Measurements from ENCODE around the gene ADAMTS4. TPM values are rescaled to one million over a fixed set of nuclear protein-coding genes. Genes with fewer than 3 reads are reported as not detected.

ADAMTS4 gene
- total and polyA plus RNA-seq, 2 donors (not counting 1 experiment from before 2014, with no cell fraction given), result 0.10 TPM; not detected in 1

- Histone ChIP-seq H3K27ac (ENCODE audit: low read length in 2 of 2) (no peak overlapping the region), H3K4me3 (ENCODE audit: control extremely low read depth in 1 of 5, extremely low read depth in 1 of 5, insufficient read depth in 1 of 5, low read depth in 2 of 5, low read length in 4 of 5) (no peak overlapping the region)
Observed at GRCh38 chr1:161200421-161200991, 1.7 kb upstream of the ADAMTS4 start.

More at GRCh38 chr1:161200421-161200991, 1.7 kb upstream of the ADAMTS4 start:
- no peaks in the 10 kb centered on the region for H3K27me3 Mint-ChIP-seq
- no peaks in the 10 kb centered on the region for H3K9me3 Mint-ChIP-seq (ENCODE audit: insufficient read depth)
- CTCF ChIA-PET, result interaction anchor here (0.8 to 3.9 kb wide), 2 partner anchors 9 to 34 kb away, joined by 3 to 23 read pairs; partner anchors contain the start of gene PPOX
- Histone ChIP-seq H3K9ac (ENCODE audit: low read length) (no peak overlapping the region), H3K27me3 (replicated peaks in 1 of 4; ENCODE audit: control extremely low read depth in 1 of 4, control insufficient read depth in 3 of 4, insufficient read depth in 4 of 4, low read length in 3 of 4) (no peaks in the 10 kb centered on the region), H4K20me1 (ENCODE audit: control insufficient read depth, insufficient read depth, low read length, poor library complexity, severe bottlenecking) (no peaks in the 10 kb centered on the region), H3K9me3 (ENCODE audit: control extremely low read depth in 1 of 3, control insufficient read depth in 2 of 3, insufficient read depth in 1 of 3, low read length in 2 of 3) (no peaks in the 10 kb centered on the region), H3K79me2 (ENCODE audit: control insufficient read depth, insufficient read depth, low read length) (peaks cover 34% of the 10 kb centered on the region), H3K36me3 (replicated peaks in 1 of 2; ENCODE audit: control extremely low read depth in 1 of 2, control insufficient read depth in 1 of 2, extremely low read depth in 1 of 2, insufficient read depth in 2 of 2, low read length in 1 of 2) (peaks cover 0 to 4% of the 10 kb centered on the region in 2 experiments), H3K4me2 (replicated peaks; ENCODE audit: low read depth, low read length, poor library complexity, severe bottlenecking) (no peak overlapping the region), H3K4me1 (ENCODE audit: control insufficient read depth in 2 of 2, insufficient read depth in 2 of 2, low read length in 2 of 2) (peaks cover 23 to 38% of the 10 kb centered on the region in 2 donors), H2AFZ (ENCODE audit: insufficient read depth, low read depth, low read length, poor library complexity, severe bottlenecking) (no peak overlapping the region)
- DNase-seq, result no peak
- TF ChIP-seq CTCF (IDR thresholded peaks at IDR 0.05) (no peak), EZH2 (IDR thresholded peaks at IDR 0.05; ENCODE audit: borderline replicate concordance, insufficient read depth, low read depth, low read length, poor library complexity, severe bottlenecking) (no peak)
- POLR2A ChIA-PET, result interaction anchor here (2.5 kb wide), 1 partner anchor 25 kb away, joined by 21 read pairs; the partner anchor contains the start of gene TOMM40L
- ATAC-seq (ENCODE audit: low read depth), result no peak
- H3K4me1 Mint-ChIP-seq, result peaks cover 42% of the 10 kb centered on the region
- peak overlapping the region; percentile 97 for H3K27ac Mint-ChIP-seq
- peak overlapping the region; percentile 96 for H3K4me3 Mint-ChIP-seq
- 50% methylated on average over 3 of the region's 5 CpGs for WGBS (ENCODE audit: insufficient coverage)
- intact Hi-C loops (cut with micrococcal nuclease), result loop anchor here (5.0 kb wide), 2 partner anchors 107 to 167 kb away; partner anchors contain the start of genes CFAP126 and MPZ

Measured in B cell (primary cell).